ENCODE data around the gene MRPL17.

The MRPL17 gene

DNA sequence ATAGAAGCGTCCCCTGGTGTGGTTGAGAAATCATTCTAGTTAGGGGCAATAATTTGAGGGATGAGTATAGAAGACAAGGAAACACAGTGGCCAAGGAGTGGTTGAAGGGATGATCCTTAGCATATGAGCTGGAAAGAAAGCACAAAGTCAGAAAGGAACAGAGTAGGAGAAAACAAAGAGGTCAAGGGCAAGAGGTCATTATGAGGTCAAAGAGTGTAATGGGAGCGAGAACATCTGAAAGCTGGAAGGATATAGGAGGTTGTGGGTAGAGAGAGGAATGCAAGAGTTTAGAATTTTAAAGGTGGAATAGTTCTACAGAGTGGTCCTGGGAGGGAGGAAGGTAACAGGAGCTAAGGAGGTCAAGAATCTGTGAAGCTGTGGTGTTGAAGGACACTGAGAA is 29.5 kb downstream of the MRPL17 start:
- FAIRE-seq: no peak

DNA sequence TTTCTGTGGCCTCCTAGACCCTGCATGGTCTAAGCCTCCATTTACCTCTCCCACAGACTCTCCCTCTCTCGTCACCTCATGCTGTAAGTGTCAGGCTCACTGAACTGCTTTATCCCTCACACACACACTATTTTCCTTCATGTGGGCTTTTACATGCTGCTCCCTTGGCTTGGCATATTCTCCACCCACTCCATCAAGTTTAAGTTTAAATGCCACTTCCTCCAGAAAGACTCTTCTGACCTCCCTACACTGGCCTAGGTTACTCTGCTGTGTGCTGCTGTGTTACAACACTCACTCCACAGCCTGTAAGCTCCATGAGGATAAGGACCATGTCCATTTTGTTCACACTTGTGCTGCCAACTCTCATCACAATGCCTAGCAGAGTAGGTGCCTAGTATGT is 30.0 kb downstream of the MRPL17 start:
- no peak for FAIRE-seq

- FAIRE-seq: no peak
Observed at GRCh38 chr11:6652182-6652581, 31.0 kb downstream of the MRPL17 start.

GRCh38 chr11:6650980-6651379 is 32.2 kb downstream of the MRPL17 start:
- FAIRE-seq: no peak

- no peak for FAIRE-seq
Observed at GRCh38 chr11:6650104-6650503, 33.0 kb downstream of the MRPL17 start.

- no peak for FAIRE-seq
Observed at GRCh38 chr11:6648501-6648900, 34.6 kb downstream of the MRPL17 start.

GRCh38 chr11:6647836-6648235 is 35.3 kb downstream of the MRPL17 start:
- no peak for FAIRE-seq

DNA sequence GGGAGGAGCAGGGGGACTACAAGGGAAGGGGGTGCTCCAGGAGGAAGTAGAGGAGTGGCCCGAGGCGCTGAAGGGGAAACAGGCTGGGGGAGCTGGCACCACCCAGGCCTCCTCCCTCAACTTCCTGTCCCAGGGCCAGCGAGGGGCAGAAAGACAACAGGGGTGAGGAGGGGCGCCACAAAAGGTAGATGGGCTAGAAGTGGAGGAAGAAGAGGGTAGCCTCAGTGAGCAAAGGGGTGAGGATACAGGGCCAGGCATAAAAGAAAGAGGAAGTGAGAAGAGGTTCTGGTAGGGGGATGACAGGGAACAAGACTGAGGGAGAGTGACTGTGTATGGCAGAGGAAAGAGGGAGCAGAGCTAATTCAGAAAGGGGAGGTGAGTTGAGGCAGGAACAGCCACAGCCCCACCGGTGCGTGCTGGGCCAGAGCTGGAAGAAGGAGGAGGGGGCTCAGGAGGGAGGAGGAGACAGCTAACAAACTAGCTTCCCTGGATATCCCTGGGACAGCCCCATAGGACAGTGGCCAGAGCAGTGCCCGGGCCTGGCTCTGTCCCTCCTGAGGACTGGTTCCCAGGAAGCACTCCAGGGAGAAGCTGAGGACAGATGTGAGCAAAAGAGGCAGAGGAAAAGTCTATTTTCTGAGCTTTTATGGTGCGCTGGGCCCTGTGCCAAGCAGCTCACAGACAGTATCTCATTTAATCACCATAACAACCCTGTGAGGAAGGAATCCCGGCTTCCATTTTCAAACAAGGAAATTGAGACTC is 36.0 kb downstream of the MRPL17 start:
- FAIRE-seq: no peak

DNA sequence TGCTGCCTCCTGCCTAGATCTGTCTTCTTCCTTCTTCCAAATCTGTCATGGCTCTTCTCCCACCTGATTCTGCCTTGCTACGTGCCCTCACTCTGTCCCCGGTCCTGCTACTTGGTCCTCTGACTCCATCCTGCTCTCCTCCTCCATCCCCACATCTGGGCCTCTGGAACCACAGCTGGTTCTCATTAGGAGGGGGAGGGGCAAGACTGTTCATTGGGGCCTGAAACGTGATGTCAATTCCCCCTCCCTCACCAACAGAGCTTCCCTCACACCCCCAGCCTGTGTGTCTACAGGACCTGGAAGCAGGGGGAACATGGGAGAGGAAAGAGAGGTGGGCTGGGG is 36.6 kb downstream of the MRPL17 start:
- FAIRE-seq: no peak

GRCh38 chr11:6646071-6646470 is 37.1 kb downstream of the MRPL17 start:
- FAIRE-seq: no peak

- no peak for FAIRE-seq
Observed at GRCh38 chr11:6642957-6643356, 40.2 kb downstream of the MRPL17 start.

DNA sequence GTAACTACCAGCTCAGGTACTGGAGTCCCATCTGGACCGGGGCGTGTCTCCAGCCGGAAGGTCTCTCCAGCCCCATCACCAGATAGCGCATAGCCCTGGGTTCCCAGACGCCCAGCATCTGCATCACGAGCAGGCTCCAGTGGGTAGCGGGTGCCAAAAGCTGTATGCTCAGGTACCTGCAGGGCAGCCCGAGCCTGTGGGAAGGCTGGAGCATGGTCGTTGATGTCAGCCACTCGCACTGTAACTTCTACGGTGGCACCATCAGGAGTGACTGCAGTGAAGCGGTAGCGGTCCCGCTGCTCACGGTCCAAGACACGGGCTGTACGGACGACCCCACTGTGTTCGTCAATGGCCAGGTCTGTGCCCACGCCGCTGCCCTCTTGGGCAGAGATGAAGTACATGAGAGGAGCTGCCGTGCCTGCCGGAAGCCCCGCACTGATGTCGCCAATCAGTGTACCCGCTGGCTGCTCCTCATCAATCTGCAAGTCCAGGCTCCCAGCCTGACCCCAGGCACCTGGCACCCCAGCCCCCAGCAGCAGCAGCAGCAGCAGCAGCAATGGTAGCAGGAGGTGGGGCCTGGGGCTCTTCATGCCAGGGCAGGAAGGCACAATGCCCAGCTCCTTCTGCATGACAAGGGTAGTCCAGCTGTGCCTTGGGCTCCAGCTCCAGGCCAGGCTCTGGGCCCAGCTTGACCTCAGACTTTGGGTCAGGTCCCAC is 42.0 kb downstream of the MRPL17 start:
- no peak for FAIRE-seq

GRCh38 chr11:6640036-6640984 is 42.8 kb downstream of the MRPL17 start:
- no peak for FAIRE-seq

DNA sequence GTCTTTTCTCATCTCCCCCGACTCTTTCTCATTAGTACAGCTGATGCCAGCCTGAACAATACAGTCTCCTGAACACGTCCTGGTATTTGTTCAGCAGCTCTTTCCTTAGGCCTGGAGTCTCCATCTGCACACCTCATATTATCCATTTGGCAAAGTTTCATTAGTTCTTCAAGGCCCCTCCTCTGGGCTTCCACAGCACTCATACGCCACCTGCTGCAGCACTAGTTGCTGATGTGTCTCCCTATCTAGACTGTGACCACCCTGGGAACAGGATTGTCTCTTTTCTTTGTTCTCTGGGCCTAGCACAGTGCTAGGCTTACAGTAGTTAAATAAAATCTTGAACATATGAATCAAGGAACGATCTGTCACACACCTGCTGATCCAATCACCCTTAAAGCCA is 44.7 kb downstream of the MRPL17 start:
- FAIRE-seq: no peak

DNA sequence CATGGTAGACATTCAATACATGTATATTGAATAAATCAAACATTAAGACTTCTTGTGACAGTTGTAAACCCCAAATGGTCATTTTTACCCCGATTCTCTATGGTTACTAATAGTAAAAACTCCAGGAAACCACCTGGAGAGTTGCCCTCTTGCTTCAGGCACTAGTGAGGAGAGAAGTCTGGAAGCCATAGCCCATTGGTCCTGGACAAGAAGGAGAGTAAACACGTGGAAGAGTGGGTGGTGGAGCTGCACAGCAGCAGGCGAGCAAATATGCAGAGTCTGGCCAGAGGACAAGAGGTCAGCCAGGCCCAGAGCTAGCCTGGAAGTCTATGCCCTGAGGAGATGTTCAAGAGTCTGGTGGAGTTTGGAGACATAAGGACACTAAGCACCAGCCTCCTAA is 45.3 kb downstream of the MRPL17 start:
- FAIRE-seq: no peak

DNA sequence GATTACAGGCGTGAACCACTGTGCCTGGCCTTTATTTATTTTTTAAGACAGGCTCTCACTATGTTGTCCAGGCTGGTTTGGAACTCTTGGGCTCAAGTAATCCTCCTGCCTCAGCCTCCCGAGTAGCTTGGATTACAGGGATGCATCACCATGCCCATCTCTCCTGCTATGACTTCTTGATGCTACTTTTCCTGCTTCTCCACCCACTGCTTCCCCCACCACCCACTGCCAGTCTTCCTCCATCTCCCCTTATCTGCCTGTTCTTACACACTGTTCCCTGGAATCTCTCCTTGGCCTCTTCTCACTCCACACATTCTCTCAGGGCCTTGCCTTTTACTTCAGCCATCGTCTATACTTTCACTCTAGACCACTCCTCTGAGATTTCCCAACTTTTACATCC is 46.7 kb downstream of the MRPL17 start:
- no peak for FAIRE-seq

GRCh38 chr11:6635082-6635932 is 47.8 kb downstream of the MRPL17 start:
- no peak for FAIRE-seq

GRCh38 chr11:6634534-6634933 is 48.6 kb downstream of the MRPL17 start:
- FAIRE-seq: no peak

GRCh38 chr11:6633422-6634408 is 49.4 kb downstream of the MRPL17 start:
- FAIRE-seq: no peak

GRCh38 chr11:6632116-6633073 is 50.7 kb downstream of the MRPL17 start:
- no peak for FAIRE-seq
